GM12864 (cell line): ENCODE data around the gene PIMREG.

ENCODE experiments used
- DNase-seq: peaks from one replicate; pipeline ENCODE4 v3.0.0-alpha.2; 2011; ENCODE audit warnings: low read depth
- H3K4me3 ChIP-seq: 2 replicates; pipeline ENCODE4 v1.5.1; 2011; ENCODE audit warnings: mild to moderate bottlenecking, low read depth, low read length, control low read depth
- CTCF ChIP-seq: IDR thresholded peaks from 2 replicates; pipeline ENCODE4 v1.5.1; 2011; ENCODE audit warnings: low read depth, mild to moderate bottlenecking, moderate library complexity, low read length, control low read depth, inconsistent platforms; ENCODE audit errors: missing control alignments

PIMREG gene

GRCh38 chr17:6435968-6436367 lies 8.3 kb upstream of the PIMREG start:
- no peak for DNase-seq
- TF ChIP-seq CTCF, result peak; percentile 85
- no peak overlapping the region for H3K4me3 ChIP-seq

- H3K4me3 ChIP-seq, result no peak overlapping the region
- no peak for TF ChIP-seq CTCF
- no peak for DNase-seq
Measured at GRCh38 chr17:6437466-6437865, 6.8 kb upstream of the PIMREG start.

- DNase-seq, result no peak
- TF ChIP-seq CTCF, result no peak
- H3K4me3 ChIP-seq, result no peak overlapping the region
Measured at GRCh38 chr17:6437956-6438355, 6.3 kb upstream of the PIMREG start.

DNA sequence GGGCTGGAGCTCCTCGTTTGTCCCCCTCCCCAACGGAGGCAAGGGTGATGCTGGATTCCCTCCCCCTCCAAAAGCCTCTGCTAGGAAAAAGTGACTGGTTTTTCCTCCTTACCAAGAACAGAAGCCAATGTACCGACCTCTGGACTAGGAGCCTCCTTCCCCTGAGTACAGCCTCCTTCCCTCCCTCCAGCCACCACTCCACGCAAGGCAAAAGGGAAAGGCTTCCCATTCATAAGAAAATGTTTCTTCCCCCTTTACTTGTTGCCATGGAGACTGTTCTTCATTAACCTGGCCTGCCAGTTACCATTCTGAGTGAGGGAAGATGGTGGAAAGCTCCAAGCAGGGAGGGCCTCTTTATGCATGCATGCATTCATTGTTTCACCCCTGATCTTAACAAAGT lies 4.3 kb upstream of the PIMREG start:
- DNase-seq, result no peak
- no peak overlapping the region for H3K4me3 ChIP-seq
- TF ChIP-seq CTCF, result no peak

GRCh38 chr17:6442775-6443174 lies 1.5 kb upstream of the PIMREG start:
- DNase-seq, result no peak
- no peak for TF ChIP-seq CTCF
- H3K4me3 ChIP-seq, result no peak overlapping the region

DNA sequence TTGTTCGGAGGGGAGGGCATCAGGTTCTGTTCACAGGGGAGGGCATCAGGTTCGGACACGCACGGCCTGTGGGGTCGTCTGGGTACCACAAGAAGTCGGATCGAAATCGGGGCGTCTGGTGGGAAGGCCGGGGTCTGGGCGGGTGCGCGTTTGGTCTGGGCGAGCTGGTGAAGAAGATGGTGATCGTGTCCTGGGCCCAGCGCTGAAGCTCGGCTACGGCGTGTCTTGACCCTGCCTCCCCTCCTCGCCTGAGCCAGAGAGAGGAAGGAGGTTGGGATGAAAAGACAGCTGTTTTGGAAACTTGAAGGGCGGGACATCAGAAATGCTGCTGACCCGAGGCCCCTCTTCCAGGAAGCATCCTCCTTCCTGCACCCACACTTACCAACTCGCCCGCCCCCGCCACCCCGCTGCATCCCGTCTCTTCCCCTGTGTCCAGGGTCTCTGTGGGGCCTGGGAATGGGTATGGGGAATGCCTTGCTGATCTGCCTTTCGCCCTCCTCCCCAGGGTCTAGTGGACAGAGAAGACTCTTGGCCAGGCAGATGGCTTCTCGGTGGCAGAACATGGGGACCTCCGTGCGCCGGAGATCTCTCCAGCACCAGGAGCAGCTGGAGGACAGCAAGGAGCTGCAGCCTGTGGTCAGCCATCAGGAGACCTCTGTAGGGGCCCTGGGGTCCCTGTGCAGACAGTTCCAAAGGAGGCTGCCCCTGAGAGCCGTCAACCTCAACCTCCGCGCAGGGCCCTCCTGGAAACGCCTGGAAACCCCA lies 498 bp downstream of the PIMREG start:
- TF ChIP-seq CTCF, result no peak
- no peak for DNase-seq
- peak overlapping the region; percentile 58 for H3K4me3 ChIP-seq

- no peak for TF ChIP-seq CTCF
- no peak overlapping the region for H3K4me3 ChIP-seq
- no peak for DNase-seq
Measured at GRCh38 chr17:6446516-6447100, 2.4 kb downstream of the PIMREG start.
